ENCODE data around the gene EIF3C.
A peak's percentile ranks its signal among the peaks of the same experiment; 100 is the strongest.
"Not testable (repeated sequence)": the region's sequence is repeated elsewhere in the genome, so short reads cannot be mapped to it uniquely, and the experiment has no call there.

Gene EIF3C, protein sequence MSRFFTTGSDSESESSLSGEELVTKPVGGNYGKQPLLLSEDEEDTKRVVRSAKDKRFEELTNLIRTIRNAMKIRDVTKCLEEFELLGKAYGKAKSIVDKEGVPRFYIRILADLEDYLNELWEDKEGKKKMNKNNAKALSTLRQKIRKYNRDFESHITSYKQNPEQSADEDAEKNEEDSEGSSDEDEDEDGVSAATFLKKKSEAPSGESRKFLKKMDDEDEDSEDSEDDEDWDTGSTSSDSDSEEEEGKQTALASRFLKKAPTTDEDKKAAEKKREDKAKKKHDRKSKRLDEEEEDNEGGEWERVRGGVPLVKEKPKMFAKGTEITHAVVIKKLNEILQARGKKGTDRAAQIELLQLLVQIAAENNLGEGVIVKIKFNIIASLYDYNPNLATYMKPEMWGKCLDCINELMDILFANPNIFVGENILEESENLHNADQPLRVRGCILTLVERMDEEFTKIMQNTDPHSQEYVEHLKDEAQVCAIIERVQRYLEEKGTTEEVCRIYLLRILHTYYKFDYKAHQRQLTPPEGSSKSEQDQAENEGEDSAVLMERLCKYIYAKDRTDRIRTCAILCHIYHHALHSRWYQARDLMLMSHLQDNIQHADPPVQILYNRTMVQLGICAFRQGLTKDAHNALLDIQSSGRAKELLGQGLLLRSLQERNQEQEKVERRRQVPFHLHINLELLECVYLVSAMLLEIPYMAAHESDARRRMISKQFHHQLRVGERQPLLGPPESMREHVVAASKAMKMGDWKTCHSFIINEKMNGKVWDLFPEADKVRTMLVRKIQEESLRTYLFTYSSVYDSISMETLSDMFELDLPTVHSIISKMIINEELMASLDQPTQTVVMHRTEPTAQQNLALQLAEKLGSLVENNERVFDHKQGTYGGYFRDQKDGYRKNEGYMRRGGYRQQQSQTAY

DNA sequence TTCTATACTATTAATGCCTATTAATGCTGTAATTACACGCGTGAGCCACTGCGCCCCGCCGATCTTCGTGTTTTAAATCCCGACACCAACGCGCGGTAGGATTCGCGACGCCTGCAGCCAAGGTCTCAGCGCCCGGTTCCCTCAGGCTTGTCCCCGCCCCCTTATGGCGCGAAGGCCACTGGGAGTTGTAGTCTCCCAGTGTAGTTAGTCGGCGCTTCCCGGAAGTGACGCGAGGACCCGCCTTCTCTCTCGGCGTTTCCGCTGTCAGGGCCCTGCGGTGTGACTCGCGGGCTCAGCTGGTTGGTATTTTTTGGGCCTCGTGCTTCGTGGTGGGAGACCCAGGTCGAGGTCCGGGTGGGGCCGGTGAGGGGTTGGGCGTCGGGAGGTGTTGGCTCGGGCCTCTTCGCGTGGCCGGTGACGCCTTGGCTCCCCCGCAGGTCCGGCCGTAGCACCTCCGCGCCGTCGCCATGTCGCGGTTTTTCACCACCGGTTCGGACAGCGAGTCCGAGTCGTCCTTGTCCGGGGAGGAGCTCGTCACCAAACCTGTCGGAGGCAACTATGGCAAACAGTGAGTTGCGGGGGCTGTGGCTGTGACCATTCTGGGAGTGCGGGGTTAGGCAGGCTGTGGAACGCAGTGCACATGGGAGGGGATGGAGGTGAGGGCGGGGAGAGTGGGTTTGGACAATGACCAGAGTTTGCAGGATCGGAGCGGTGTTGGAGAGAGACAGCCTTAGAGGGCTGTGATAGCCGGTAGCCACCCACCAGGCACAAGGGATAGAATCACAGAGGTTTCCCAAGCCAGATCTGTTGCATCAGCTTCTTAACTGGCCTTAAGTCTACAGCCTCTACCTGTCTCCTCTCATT lies at the start of gene EIF3C:
Gene EIF3C, plus strand, starts transcription at position 245 of the 864 bp plus-strand sequence. Its CDS starts 223 bp downstream, at position 468.
- H3K4me3 ChIP-seq (ENCODE audit: control insufficient read depth, low read depth, low read length), result peak within 1 kb of the TSS; percentile 22
- DNase-seq (ENCODE audit: low read depth), result not testable (repeated sequence)

DNA sequence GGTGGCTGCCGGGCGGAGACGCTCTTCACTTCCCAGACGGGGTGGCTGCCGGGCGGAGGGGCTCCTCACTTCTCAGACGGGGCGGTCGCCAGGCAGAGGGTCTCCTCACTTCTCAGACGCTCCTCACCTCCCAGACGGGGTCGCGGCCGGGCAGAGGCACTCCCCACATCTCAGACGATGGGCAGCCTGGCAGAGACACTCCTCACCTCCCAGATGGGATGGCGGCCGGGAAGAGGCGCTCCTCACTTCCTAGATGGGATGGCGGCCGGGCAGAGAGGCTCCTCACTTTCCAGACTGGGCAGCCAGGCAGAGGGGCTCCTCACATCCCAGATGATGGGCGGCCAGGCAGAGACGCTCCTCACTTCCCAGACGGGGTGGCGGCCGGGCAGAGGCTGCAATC lies 45.0 kb upstream of the EIF3C start:
- not testable (repeated sequence) for H3K4me3 ChIP-seq (ENCODE audit: control insufficient read depth, low read depth, low read length); DNase-seq (ENCODE audit: low read depth)

DNA sequence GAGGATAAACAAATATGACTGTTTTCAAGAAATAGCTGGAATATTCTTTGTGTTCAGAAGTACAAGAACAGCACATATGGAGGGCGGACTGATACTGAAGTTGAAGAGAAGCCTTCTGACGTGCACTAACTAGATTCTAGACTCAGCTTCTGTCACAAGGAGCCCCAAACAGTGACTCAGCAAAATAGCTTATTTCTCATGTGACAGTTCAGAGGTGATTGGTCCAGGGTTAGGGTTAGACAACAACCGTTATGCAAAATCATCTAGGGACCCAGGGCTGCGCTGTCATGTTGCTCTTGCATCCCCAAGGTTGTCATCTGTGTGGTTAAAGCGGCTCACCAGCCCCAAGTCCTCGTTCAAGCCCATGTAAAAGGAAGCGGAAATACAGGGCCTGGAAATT lies 43.8 kb upstream of the EIF3C start:
- not testable (repeated sequence) for DNase-seq (ENCODE audit: low read depth); H3K4me3 ChIP-seq (ENCODE audit: control insufficient read depth, low read depth, low read length)

DNA sequence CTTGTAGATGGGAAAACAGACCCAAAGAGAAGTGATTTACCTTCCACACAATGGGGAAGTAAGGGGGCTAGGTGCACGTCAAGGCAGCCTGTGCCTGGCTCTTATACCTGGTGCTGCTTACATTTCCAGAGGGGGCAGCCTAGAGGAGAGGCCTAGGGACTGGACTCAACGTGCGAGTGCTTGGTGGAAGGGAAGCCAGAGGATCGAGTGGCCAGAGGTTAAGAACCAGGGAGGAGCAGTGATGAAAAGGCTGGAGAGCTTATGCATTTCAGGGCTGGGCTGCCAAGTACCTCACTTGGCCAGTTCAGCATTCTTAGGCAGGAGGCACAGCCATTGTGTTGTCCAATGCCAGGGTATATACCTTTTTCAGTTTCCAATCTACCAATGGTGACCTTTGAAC lies 43.1 kb upstream of the EIF3C start:
- not testable (repeated sequence) for H3K4me3 ChIP-seq (ENCODE audit: control insufficient read depth, low read depth, low read length); DNase-seq (ENCODE audit: low read depth)

DNA sequence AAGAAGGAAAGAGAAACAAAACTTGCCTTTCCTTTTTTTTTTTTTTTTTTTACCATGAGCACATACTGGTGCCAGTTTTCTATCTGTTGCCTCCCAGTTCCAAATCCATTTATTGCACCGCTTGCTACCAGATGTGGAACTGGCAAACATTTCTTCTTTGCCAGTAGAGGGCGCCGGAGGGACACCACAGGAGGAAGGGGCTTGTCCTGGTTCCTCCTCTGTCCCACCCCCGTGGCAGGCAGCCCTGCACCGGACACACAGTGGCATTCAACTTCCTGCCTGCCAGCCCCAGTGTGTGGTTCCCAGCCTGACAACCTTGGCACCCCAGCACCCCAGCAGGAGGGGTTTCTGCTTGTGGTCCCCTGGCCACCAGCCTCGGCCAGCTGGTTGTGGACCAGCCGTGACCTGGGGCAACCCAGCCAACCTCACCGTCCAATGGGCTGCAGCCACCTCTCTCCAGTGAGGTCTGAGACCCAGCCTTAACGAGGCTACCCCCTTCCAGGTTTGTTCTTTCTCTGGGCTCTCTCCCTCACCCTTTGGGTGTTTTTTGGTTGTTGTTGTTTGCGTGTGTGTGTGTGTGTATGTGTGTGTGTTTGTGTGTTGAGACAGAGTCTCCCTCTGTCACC lies 22.8 kb upstream of the EIF3C start:
- H3K4me3 ChIP-seq (ENCODE audit: control insufficient read depth, low read depth, low read length); DNase-seq (ENCODE audit: low read depth): not testable (repeated sequence)

DNA sequence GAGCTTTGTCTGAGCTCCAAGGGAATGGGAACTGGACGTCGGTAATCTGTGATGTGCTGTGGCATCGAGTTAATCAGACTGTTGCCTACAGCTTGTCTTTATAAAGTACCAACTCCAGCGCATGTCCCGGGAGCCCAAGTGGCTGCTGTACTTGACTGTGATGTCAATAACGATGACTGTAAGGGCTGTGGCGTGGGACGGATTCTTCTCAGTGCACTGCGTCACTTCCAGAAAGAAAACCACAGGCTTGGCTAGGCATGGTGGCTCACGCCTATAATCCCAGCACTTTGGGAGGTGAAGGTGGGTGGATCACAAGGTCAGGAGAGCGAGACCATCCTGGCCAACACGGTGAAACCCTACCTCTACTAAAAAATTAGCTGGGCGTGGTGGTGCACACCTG lies 21.8 kb upstream of the EIF3C start:
- DNase-seq (ENCODE audit: low read depth); H3K4me3 ChIP-seq (ENCODE audit: control insufficient read depth, low read depth, low read length): not testable (repeated sequence)

DNA sequence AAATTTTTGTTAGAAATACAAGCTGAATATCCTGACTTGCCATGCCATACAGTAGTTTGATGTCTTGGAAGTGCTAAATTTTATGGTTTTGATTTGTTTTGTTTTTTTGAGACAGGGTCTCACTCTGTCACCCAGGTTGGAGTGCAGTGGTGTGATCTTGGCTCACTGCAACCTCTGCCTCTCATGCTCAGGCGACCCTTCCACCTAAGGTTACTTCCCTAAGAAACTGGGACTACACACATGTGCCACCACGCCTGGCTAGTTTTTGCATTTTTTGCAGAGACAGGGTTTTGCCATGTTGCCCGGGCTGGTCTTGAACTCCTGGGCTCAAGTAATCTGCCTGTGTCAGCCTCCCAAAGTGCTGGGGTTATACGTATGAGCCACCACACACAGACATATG lies 19.5 kb upstream of the EIF3C start:
- DNase-seq (ENCODE audit: low read depth); H3K4me3 ChIP-seq (ENCODE audit: control insufficient read depth, low read depth, low read length): not testable (repeated sequence)

DNA sequence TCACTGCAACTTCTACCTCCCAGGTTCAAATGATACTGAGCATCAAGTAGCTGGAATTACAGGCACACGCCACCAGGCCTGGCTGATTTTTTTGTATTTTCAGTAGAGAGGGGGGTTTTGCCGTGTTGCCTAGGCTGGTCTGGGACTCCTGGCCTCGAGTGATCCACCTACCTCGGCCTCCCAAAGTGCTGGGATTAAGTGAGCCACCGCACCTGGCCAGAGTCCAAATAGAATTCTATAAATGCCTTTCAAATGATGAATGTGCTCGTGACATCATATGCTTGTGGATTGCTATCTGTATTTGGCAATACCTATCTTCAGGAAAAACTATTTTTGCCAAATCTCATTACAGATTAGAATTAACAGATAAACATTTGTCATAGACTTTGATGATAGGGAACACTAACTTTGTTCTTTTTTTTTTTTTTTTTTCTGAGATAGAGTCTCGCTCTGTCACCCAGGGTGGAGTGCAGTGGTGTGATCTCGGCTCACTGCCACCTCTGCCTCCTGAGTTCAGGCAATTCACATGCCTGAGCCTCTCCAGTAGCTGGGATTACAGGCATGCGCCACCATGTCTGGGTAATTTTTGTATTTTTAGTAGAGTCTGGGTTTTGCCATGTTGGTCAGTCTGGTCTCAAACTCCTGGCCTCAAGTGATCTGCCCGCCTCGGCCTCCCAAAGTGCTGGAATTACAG lies 17.9 kb upstream of the EIF3C start:
- H3K4me3 ChIP-seq (ENCODE audit: control insufficient read depth, low read depth, low read length); DNase-seq (ENCODE audit: low read depth): not testable (repeated sequence)

DNA sequence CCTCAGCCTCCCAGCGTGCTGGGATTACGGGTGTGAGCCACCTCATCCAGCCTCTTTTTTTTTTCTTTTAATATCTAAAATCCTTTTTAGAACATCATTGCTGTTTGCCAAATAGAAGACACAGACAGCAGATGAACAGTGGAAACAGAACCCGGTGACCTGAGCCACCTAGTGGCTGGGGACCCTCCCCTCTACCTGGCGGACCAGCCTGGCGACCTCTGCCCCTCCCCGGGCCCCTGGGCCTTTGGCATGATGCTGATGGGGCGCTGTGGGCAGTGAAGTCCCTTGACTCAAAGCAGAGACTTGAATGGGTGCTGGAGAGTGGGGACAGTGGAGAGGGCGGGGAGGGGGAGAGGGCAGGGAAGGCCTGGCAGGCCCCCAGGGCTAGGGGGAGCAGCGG lies 11.5 kb upstream of the EIF3C start:
- not testable (repeated sequence) for DNase-seq (ENCODE audit: low read depth); H3K4me3 ChIP-seq (ENCODE audit: control insufficient read depth, low read depth, low read length)

DNA sequence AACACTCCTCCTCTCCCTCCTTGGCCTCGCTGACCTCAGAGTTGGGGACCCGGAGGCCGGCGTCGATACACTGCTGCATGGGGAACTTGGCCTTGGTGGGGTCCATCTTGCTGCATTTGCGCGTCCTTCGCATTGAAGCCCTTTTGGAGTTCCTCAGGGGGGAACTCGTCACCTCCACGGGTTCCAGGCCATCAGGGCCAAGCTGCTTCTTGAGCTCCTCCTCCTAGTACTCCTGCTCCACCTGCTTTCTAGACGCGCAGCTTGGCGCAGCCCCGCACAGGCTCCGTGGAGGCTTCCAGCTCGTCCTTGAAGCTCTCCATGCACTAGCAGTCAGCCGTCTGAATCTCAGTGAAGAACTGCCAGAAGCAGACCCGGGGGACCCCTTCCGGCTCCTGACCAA lies 10.9 kb upstream of the EIF3C start:
- DNase-seq (ENCODE audit: low read depth); H3K4me3 ChIP-seq (ENCODE audit: control insufficient read depth, low read depth, low read length): not testable (repeated sequence)

DNA sequence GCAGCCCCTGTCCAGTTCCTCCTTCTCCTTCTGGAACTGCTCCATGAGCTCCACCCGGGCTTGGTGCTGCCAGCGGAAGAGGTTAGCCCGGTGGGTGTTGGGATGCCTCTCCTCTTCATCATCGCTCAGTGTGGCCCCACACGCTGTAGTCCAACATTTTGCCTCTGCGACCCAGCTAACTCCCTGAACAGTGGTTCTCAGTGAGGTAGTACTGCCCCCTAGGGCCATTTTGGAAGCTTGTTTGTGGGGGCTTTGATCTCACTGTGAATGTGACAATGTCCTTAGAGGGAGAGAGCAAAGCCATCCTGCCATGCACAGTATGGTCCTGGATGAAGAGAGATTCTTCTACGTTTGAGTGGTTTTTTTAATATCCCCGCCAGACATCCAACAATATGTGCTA lies 9.9 kb upstream of the EIF3C start:
- not testable (repeated sequence) for H3K4me3 ChIP-seq (ENCODE audit: control insufficient read depth, low read depth, low read length); DNase-seq (ENCODE audit: low read depth)

DNA sequence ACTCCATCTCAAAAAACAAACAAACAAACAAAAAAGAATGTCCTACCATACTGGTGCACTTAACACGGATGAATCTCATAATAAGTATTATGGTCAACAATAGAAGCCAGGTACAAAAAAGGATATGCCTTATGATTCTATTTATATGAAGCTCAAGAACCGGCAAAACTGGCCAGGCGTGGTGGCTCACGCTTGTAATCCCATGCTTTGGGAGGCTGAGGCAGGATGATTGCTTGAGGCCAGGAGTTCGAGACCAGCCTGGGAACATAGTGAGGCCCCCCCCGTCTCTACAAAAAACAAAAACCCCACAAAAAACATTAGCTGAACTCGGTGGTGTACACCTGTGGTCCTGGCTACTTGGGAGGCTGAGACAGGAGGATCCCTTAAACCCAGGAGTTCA lies 7.0 kb upstream of the EIF3C start:
- not testable (repeated sequence) for DNase-seq (ENCODE audit: low read depth); H3K4me3 ChIP-seq (ENCODE audit: control insufficient read depth, low read depth, low read length)

DNA sequence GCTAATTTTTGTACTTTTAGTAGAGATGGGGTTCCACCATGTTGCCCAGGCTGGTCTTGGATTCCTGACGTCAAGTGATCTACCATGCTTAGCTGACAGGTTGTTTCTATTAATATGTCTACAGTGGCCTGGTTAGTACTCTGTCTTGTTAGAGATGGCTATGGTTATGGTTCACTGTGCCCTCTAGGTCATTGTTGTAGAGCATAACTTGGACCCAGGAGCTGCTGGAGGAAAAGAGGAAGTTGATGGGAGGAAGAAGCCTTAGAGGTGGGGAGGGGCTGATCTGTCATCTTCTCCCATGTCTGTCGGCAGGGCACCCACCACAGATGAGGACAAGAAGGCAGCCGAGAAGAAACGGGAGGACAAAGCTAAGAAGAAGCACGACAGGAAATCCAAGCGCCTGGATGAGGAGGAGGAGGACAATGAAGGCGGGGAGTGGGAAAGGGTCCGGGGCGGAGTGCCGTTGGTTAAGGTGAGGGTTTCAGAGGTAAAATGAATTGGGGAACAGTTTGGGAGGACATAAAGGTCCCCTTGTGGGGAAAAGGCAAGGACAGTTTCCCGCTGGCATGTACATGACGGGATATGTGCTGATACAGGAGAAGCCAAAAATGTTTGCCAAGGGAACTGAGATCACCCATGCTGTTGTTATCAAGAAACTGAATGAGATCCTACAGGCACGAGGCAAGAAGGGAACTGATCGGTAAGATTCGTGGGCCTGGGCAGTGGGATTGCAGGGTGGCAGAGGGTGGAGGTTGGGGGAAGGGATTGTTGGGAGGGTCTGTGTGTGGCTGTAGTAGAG lies 11.8 kb downstream of the EIF3C start:
- H3K4me3 ChIP-seq (ENCODE audit: control insufficient read depth, low read depth, low read length); DNase-seq (ENCODE audit: low read depth): not testable (repeated sequence)

DNA sequence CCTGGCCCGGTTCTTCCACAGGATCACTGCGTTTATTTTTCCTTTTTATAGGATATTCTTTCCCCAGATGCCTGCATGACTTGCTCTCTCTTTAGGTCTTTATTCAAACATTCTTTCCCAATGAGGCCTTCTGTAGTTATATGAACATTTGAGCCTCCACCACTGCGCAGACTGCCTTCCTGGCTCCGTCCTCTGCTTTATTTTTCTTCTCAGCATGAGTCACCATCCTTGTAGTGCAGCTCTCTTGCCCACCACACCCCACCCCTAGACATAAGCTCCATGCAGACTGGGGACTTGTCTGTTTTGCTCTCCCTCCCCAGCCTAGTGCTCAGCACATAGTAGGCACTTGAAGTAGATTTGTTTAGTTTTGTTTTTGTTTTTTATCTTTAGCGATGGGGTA lies 20.0 kb downstream of the EIF3C start:
- not testable (repeated sequence) for DNase-seq (ENCODE audit: low read depth); H3K4me3 ChIP-seq (ENCODE audit: control insufficient read depth, low read depth, low read length)

DNA sequence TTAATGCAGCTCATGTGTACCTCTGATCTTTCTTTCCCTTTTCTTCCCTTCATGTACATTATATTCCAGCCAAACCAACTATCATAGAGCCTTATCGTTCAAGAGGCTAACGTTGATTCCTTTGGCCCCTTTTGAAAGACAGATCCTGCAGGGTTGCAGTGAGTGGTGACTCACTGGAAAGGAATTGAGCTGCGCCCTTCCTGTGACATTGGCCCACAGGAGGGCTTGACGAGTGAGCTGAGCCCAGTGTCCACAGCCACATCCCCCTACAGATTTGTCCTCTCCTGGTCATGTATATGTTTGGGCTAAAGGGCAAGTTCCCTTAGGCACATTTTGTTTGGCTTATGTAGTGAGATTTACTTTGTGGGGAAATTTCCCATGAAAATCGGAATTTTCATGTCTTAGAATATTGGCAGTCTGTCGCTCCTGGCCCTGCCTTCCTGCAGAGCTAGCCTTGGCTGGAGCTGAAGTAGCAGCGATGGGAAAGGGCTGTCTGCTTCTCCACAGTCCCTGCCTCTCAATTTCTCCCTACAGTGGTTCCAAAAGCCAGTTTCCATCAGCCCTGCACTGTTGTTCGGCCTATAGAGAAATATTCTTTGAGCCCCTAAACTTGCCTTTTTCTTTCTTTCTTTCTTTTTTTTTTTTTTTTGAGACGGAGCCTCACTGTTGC lies 21.3 kb downstream of the EIF3C start:
- H3K4me3 ChIP-seq (ENCODE audit: control insufficient read depth, low read depth, low read length); DNase-seq (ENCODE audit: low read depth): not testable (repeated sequence)

DNA sequence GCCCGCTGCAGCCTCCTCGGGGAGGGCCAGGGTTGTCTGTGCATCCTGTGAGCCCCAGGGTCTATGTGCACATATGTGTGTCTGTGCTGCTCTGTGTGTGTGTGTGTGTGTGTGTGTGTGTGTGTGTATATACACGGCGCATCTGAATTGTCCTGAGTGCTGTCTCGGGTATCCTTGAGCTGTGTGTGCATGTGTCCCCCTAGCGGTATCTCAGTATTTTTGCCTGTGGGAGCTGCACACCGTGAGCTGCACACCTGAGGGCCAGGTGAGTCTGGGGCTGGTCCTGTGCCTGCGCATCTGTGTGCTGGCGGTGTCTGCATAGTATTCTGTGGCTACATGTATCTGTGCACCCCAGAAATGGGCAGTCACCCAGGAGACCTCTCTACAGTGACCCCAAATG lies 28.5 kb downstream of the EIF3C start:
- not testable (repeated sequence) for DNase-seq (ENCODE audit: low read depth); H3K4me3 ChIP-seq (ENCODE audit: control insufficient read depth, low read depth, low read length)

Measured in AG09309 (cell line).